GM12864 (cell line): ENCODE results near the gene SLC7A6.

Experiments
- DNase-seq: peaks from one replicate; pipeline ENCODE4 v3.0.0-alpha.2; 2011; ENCODE audit warnings: low read depth
- H3K4me3 ChIP-seq: 2 replicates; pipeline ENCODE4 v1.5.1; 2011; ENCODE audit warnings: mild to moderate bottlenecking, low read depth, low read length, control low read depth
- CTCF ChIP-seq: IDR thresholded peaks from 2 replicates; pipeline ENCODE4 v1.5.1; 2011; ENCODE audit warnings: low read depth, mild to moderate bottlenecking, moderate library complexity, low read length, control low read depth, inconsistent platforms; ENCODE audit errors: missing control alignments

Gene SLC7A6

GRCh38 chr16:68273896-68274295, 9.6 kb downstream of the SLC7A6 start:
- no peak for TF ChIP-seq CTCF
- no peak overlapping the region for H3K4me3 ChIP-seq
- no peak for DNase-seq

GRCh38 chr16:68274441-68274840, 10.1 kb downstream of the SLC7A6 start:
- no peak for TF ChIP-seq CTCF
- no peak overlapping the region for H3K4me3 ChIP-seq
- no peak for DNase-seq

GRCh38 chr16:68275611-68276191, 11.4 kb downstream of the SLC7A6 start:
- no peak for TF ChIP-seq CTCF

GRCh38 chr16:68276223-68276622, 11.9 kb downstream of the SLC7A6 start:
- no peak for TF ChIP-seq CTCF
- no peak for DNase-seq
- H3K4me3 ChIP-seq, result no peak overlapping the region

More at GRCh38 chr16:68275611-68276191, 11.4 kb downstream of the SLC7A6 start:
- no peak overlapping the region for H3K4me3 ChIP-seq
- peak; percentile 72 for DNase-seq

GRCh38 chr16:68279726-68280558, 15.6 kb downstream of the SLC7A6 start:
- DNase-seq, result no peak
- no peak for TF ChIP-seq CTCF
- H3K4me3 ChIP-seq, result no peak overlapping the region

GRCh38 chr16:68281368-68282063, 17.2 kb downstream of the SLC7A6 start:
- TF ChIP-seq CTCF, result no peak
- no peak overlapping the region for H3K4me3 ChIP-seq
- no peak for DNase-seq
